H1 (cell line): ENCODE data around the gene SLC6A3. TPM values are rescaled to one million over a fixed set of nuclear protein-coding genes. Genes with fewer than 3 reads are reported as not detected.

Experiments
- CTCF ChIA-PET: fragments of 300-600 bp; sonication (Branson Sonifier 250); formaldehyde crosslinking; loops from one replicate; lab custom pipeline; 2021; ENCODE audit not compliant: partially characterized antibody; lab: Charles Lee
- POLR2A ChIA-PET: fragments of 300-600 bp; sonication (Branson Sonifier 250); formaldehyde crosslinking; loops from one replicate; lab custom pipeline; 2021; ENCODE audit warnings: inconsistent platforms; ENCODE audit not compliant: partially characterized antibody; lab: Charles Lee
- DNase-seq, 2 experiments: peaks; one replicate each; pipeline versions ENCODE4 v3.0.0 to v3.0.0-alpha.2; 2010 to 2022; ENCODE audit warnings: low spot score in 2 of 2, low read depth in 1 of 2, mixed read lengths in 1 of 2
- FAIRE-seq: peaks from 2 replicates; lab custom pipeline; 2011; peaks lifted over from hg19 to GRCh38; lab: Jason Lieb, UNC
- H2AFZ ChIP-seq: 2 replicates; pipeline ENCODE4 v1.8.1; 2012; ENCODE audit warnings: low read length, inconsistent platforms
- H2AK5ac ChIP-seq: 2 replicates; pipeline ENCODE4 v1.6.1; 2013; ENCODE audit warnings: low read depth, low read length
- H2BK120ac ChIP-seq: replicated peaks from 2 replicates; pipeline ENCODE3; 2013; ENCODE audit warnings: low read depth, low read length, inconsistent platforms
- H2BK12ac ChIP-seq: 2 replicates; pipeline ENCODE4 v1.6.1; 2013; ENCODE audit warnings: low read depth, low read length
- H2BK15ac ChIP-seq: 2 replicates; pipeline ENCODE4 v1.6.1; 2013; ENCODE audit warnings: low read length
- H2BK20ac ChIP-seq: 2 replicates; pipeline ENCODE4 v1.6.1; 2013; ENCODE audit warnings: low read length
- H2BK5ac ChIP-seq: 2 replicates; pipeline ENCODE4 v1.6.1; 2013; ENCODE audit warnings: low read depth, low read length
- H3K14ac ChIP-seq: 2 replicates; pipeline ENCODE4 v1.6.1; 2013; ENCODE audit warnings: inconsistent platforms; ENCODE audit not compliant: insufficient read length
- H3K18ac ChIP-seq: 2 replicates; pipeline ENCODE4 v1.6.1; 2013; ENCODE audit warnings: low read length; ENCODE audit errors: extremely low read depth
- H3K23ac ChIP-seq: 2 replicates; pipeline ENCODE4 v1.6.1; 2013; ENCODE audit warnings: inconsistent platforms; ENCODE audit not compliant: insufficient read length
- H3K23me2 ChIP-seq: 2 replicates; pipeline ENCODE4 v1.6.1; 2013; ENCODE audit warnings: low read depth, low read length
- H3K27ac ChIP-seq: 2 replicates; pipeline ENCODE4 v1.6.1; 2011; ENCODE audit warnings: low read depth, low read length, inconsistent platforms
- H3K27me3 ChIP-seq, 4 experiments: replicated peaks in 1 of 4; 1 replicate in 1 of 4; 2 replicates in 3 of 4; pipeline versions ENCODE4 v1.6.1 to v1.8.1; 2011 to 2013; ENCODE audit warnings: low read length in 3 of 4, mild to moderate bottlenecking in 3 of 4, inconsistent platforms in 2 of 4, mixed read lengths in 2 of 4, moderate library complexity in 1 of 4; ENCODE audit not compliant: control insufficient read depth in 3 of 4, insufficient read depth in 3 of 4; ENCODE audit errors: extremely low read depth in 1 of 4
- H3K36me3 ChIP-seq, 4 experiments: 2 replicates each; pipeline versions ENCODE4 v1.6.1 to v1.8.1; 2011 to 2013; ENCODE audit warnings: mild to moderate bottlenecking in 4 of 4, low read length in 3 of 4, moderate library complexity in 2 of 4, control low read depth in 1 of 4, inconsistent platforms in 1 of 4; ENCODE audit not compliant: insufficient read depth in 4 of 4, control insufficient read depth in 2 of 4
- H3K4ac ChIP-seq: replicated peaks from 2 replicates; pipeline ENCODE3; 2013; ENCODE audit warnings: low read length, low read depth, mixed read lengths, inconsistent platforms; ENCODE audit not compliant: insufficient read length
- H3K4me1 ChIP-seq, 4 experiments: replicated peaks in 1 of 4; 1 replicate in 1 of 4; 2 replicates in 3 of 4; pipeline versions ENCODE4 v1.6.1 to v1.8.1; 2011 to 2013; ENCODE audit warnings: low read length in 3 of 4, inconsistent platforms in 2 of 4, mixed read lengths in 1 of 4; ENCODE audit not compliant: insufficient read depth in 4 of 4, control insufficient read depth in 3 of 4
- H3K4me2 ChIP-seq, 2 experiments: 2 replicates each; pipeline versions ENCODE4 v1.6.1 to v1.8.1; 2011 to 2013; ENCODE audit warnings: low read depth in 2 of 2, low read length in 2 of 2, control low read depth in 1 of 2, inconsistent platforms in 1 of 2, mild to moderate bottlenecking in 1 of 2; ENCODE audit not compliant: insufficient read depth in 1 of 2
- H3K4me3 ChIP-seq, 4 experiments: fragments of 200-600, 300-600 bp in 1 of 4; sonication (generic), shearing (Covaris generic), sonication (Bioruptor Twin) in 1 of 4; 2 replicates each; pipeline versions ENCODE4 v1.5.1 to v1.8.1; 2011 to 2016; ENCODE audit warnings: low read length in 4 of 4, low read depth in 3 of 4, control low read depth in 2 of 4, inconsistent platforms in 2 of 4, mild to moderate bottlenecking in 2 of 4, mixed read lengths in 1 of 4, moderate library complexity in 1 of 4; ENCODE audit not compliant: insufficient read depth in 2 of 4; ENCODE audit errors: extremely low read depth in 1 of 4
- H3K56ac ChIP-seq: replicated peaks from 2 replicates; pipeline ENCODE3; 2013; ENCODE audit warnings: low read depth, mild to moderate bottlenecking, mixed read lengths, low read length, inconsistent platforms; ENCODE audit not compliant: insufficient read length
- H3K79me1 ChIP-seq: 2 replicates; pipeline ENCODE4 v1.6.1; 2013; ENCODE audit warnings: low read depth, low read length, control low read depth
- H3K79me2 ChIP-seq, 2 experiments: 2 replicates each; pipeline versions ENCODE4 v1.6.1 to v1.8.1; 2012 to 2013; ENCODE audit warnings: low read length in 2 of 2, mild to moderate bottlenecking in 2 of 2, inconsistent platforms in 1 of 2; ENCODE audit not compliant: insufficient read depth in 2 of 2, control insufficient read depth in 1 of 2
- H3K9ac ChIP-seq, 4 experiments: replicated peaks in 1 of 4; 1 replicate in 1 of 4; 2 replicates in 3 of 4; pipeline versions ENCODE4 v1.6.1 to v1.8.1; 2011 to 2013; ENCODE audit warnings: low read depth in 3 of 4, low read length in 3 of 4, control low read depth in 2 of 4, mild to moderate bottlenecking in 2 of 4, moderate library complexity in 2 of 4, inconsistent platforms in 1 of 4; ENCODE audit errors: extremely low read depth in 1 of 4
- H3K9me3 ChIP-seq, 2 experiments: 2 replicates each; pipeline versions ENCODE4 v1.6.1 to v1.8.1; 2012 to 2013; ENCODE audit warnings: mild to moderate bottlenecking in 2 of 2, moderate library complexity in 2 of 2, control low read depth in 1 of 2, inconsistent platforms in 1 of 2, low read depth in 1 of 2, low read length in 1 of 2, mixed read lengths in 1 of 2; ENCODE audit not compliant: insufficient read depth in 2 of 2
- H4K20me1 ChIP-seq, 2 experiments: replicated peaks in 1 of 2; 2 replicates each; pipeline versions ENCODE3 to v1.8.1; 2011 to 2013; ENCODE audit warnings: inconsistent platforms in 2 of 2, low read length in 2 of 2, mild to moderate bottlenecking in 1 of 2; ENCODE audit not compliant: insufficient read depth in 2 of 2, control insufficient read depth in 1 of 2
- H4K5ac ChIP-seq: 2 replicates; pipeline ENCODE4 v1.6.1; 2013; ENCODE audit warnings: low read length, low read depth, mixed read lengths, inconsistent platforms; ENCODE audit not compliant: insufficient read length
- H4K8ac ChIP-seq: 2 replicates; pipeline ENCODE4 v1.8.0; 2013; ENCODE audit warnings: mild to moderate bottlenecking, moderate library complexity, low read length, inconsistent platforms; ENCODE audit not compliant: insufficient read depth; ENCODE audit errors: extremely low read depth
- H4K91ac ChIP-seq: replicated peaks from 2 replicates; pipeline ENCODE3; 2013; ENCODE audit warnings: low read length, mixed read lengths, inconsistent platforms; ENCODE audit not compliant: insufficient read length
- ASH2L ChIP-seq: fragments of 200-600, 300-600 bp; sonication (generic); IDR thresholded peaks from one replicate; pipeline ENCODE4 v1.7.1; 2017; ENCODE audit warnings: low read length
- CTCF ChIP-seq, 3 experiments: IDR thresholded peaks; 1 replicate in 2 of 3; 2 replicates in 1 of 3; pipeline versions ENCODE4 v1.5.1 to v1.6.1; 2011; ENCODE audit warnings: low read length in 3 of 3, mild to moderate bottlenecking in 3 of 3, inconsistent platforms in 2 of 3, low read depth in 1 of 3, moderate library complexity in 1 of 3; ENCODE audit not compliant: insufficient read depth in 1 of 3; ENCODE audit errors: control extremely low read depth in 1 of 3
- MAX ChIP-seq: IDR thresholded peaks from 2 replicates; pipeline ENCODE4 v1.6.1; 2012; ENCODE audit warnings: inconsistent platforms
- RAD21 ChIP-seq, 2 experiments: IDR thresholded peaks in 1 of 2; conservative IDR thresholded peaks in 1 of 2; 2 replicates each; pipeline ENCODE4 v1.6.1; 2011; ENCODE audit warnings: low read depth in 2 of 2, low read length in 2 of 2, improper control_type of control experiment in 1 of 2, inconsistent platforms in 1 of 2, mild to moderate bottlenecking in 1 of 2, moderate library complexity in 1 of 2
- SAP30 ChIP-seq: fragments of 300-600 bp; sonication (generic); IDR thresholded peaks from 2 replicates; pipeline ENCODE4 v1.7.1; 2012; ENCODE audit warnings: low read length, moderate library complexity, mild to moderate bottlenecking, inconsistent platforms; ENCODE audit not compliant: insufficient read depth, insufficient replicate concordance
- TBP ChIP-seq: IDR thresholded peaks from 2 replicates; pipeline ENCODE4 v1.6.1; 2011; ENCODE audit warnings: low read depth, low read length, improper control_type of control experiment
- YY1 ChIP-seq: IDR thresholded peaks from 2 replicates; pipeline ENCODE4 v1.6.1; 2011; ENCODE audit warnings: low read depth, mild to moderate bottlenecking, low read length
- WGBS, 2 experiments: shearing (Covaris generic) in 1 of 2; methylation state at CpG; one replicate each; pipeline versions ENCODE4 v1.1.6 to v1.1.7; 2013 to 2015; ENCODE audit warnings: low lambda C conversion rate in 2 of 2, mixed read lengths in 2 of 2, inconsistent platforms in 1 of 2, low coverage in 1 of 2, missing lambda C conversion rate in 1 of 2; ENCODE audit not compliant: insufficient replicate concordance in 2 of 2, insufficient coverage in 1 of 2, insufficient read length in 1 of 2; ENCODE audit errors: extremely low coverage in 1 of 2, missing lambda C conversion rate in 1 of 2; 5-methylcytosine and 5-hydroxymethylcytosine counted together
- polyA plus RNA-seq, 7 experiments: library from polyadenylated mRNA; depleted of rRNA in 3 of 7; stranded (reverse) in 5 of 7; unstranded in 2 of 7; fragments of >200 nt in 5 of 7; fragments of 200-250 nt in 2 of 7; gene quantifications; 1 replicate in 5 of 7; 2 replicates in 1 of 7; 4 replicates in 1 of 7; pipeline versions ENCODE4 v1.2.1 to v1.2.3, GENCODE V29; 2011 to 2013; ENCODE audit warnings: missing spikeins in 2 of 7, mixed read lengths in 2 of 7
- total RNA-seq: library from RNA; stranded (reverse); fragmentation: NEBNext Ultra II Directional; extraction: Animal tissue kit (Norgen Biotek cat#: 25700); gene quantifications from 2 replicates; pipeline ENCODE4 v1.2.1, GENCODE V29; 2021

The SLC6A3 gene
- total and polyA plus RNA-seq, 2 of the 8 experiments (the other 6 are each of a cell fraction or from before 2014, with no cell fraction given): 0.48 to 0.91 TPM

- Histone ChIP-seq H3K27ac (no peak overlapping the region), H3K4ac (no peak overlapping the region), H2AK5ac (no peak overlapping the region), H3K23ac (no peak overlapping the region), H3K14ac (no peak overlapping the region), H4K91ac (no peak overlapping the region), H2BK20ac (no peak overlapping the region), H3K23me2 (peaks cover 2% of the 10 kb centered on the region; the same call in 1 of the 2 replicates), H3K4me1 (peaks cover 0 to 6% (median 4%) of the 10 kb centered on the region in 4 experiments; a peak in 6 of 7 replicates), H3K56ac (no peak overlapping the region), H3K36me3 (no peaks in the 10 kb centered on the region), H2AFZ (no peak overlapping the region), H4K20me1 (peaks cover 0 to 5% of the 10 kb centered on the region in 2 experiments), H2BK15ac (no peak overlapping the region), H4K8ac (peak overlapping the region; percentile 77), H3K9ac (no peak overlapping the region), H3K18ac (no peak overlapping the region; the same call in 1 of the 2 replicates), H2BK12ac (0 out of 2 replicates have a peak overlapping the region, but pooled peaks have one; percentile 14), H3K27me3 (peaks cover 1 to 30% (median 26%) of the 10 kb centered on the region in 4 experiments), H2BK120ac (no peak overlapping the region), H3K4me3 (peak overlapping the region in 1 of 4 experiments; percentile 14; a peak in 3 of 8 replicates), H4K5ac (no peak overlapping the region), H3K4me2 (peak overlapping the region; percentile 44 to 53), H3K79me2 (no peaks in the 10 kb centered on the region), H3K9me3 (peaks cover 5 to 10% of the 10 kb centered on the region in 2 experiments; a peak in 3 of 4 replicates), H2BK5ac (no peak overlapping the region), H3K79me1 (no peaks in the 10 kb centered on the region)
- peak in 1 of 2 experiments; percentile 86 for DNase-seq
- ChIA-PET POLR2A (interaction anchor here (0.9 to 1.5 kb wide), 6 partner anchors 11 to 88 kb away, joined by 3 to 4 read pairs (median 3); partner anchors contain the start of gene CLPTM1L), CTCF (interaction anchor here (0.7 to 4.0 kb wide), 43 partner anchors 10 to 370 kb away, joined by 3 to 31 read pairs (median 4); no protein-coding TSS in a partner anchor)
- FAIRE-seq: no peak
- 31% methylated on average over 33 of the region's 34 CpGs; no CpG with 5 or more reads in 1 of the 2 experiments for WGBS, 2 experiments
- TF ChIP-seq CTCF (IDR thresholded peaks at IDR 0.05; ENCODE audit: control extremely low read depth in 1 of 3, insufficient read depth in 1 of 3, low read depth in 1 of 3, low read length in 3 of 3) (peak in 2 of 3 experiments; percentile 74 to 98; a peak in 3 of 4 replicates), TBP (peak; percentile 27; the same call in 1 of the 2 replicates), MAX (peak; percentile 55), ASH2L (no peak), SAP30 (no peak), YY1 (0 out of 2 replicates have a peak, but pooled peaks have one; percentile 28), RAD21 (IDR thresholded peaks at IDR 0.05 in 1 of 2, conservative IDR thresholded peaks at IDR 0.05 in 1 of 2; ENCODE audit: low read depth in 2 of 2, low read length in 2 of 2) (peak; percentile 66 to 78)
These were observed 65.0 kb downstream of the SLC6A3 start for GRCh38 chr5:1380011-1380817.
